ENCODE results near the gene FARSB.

The FARSB gene

DNA sequence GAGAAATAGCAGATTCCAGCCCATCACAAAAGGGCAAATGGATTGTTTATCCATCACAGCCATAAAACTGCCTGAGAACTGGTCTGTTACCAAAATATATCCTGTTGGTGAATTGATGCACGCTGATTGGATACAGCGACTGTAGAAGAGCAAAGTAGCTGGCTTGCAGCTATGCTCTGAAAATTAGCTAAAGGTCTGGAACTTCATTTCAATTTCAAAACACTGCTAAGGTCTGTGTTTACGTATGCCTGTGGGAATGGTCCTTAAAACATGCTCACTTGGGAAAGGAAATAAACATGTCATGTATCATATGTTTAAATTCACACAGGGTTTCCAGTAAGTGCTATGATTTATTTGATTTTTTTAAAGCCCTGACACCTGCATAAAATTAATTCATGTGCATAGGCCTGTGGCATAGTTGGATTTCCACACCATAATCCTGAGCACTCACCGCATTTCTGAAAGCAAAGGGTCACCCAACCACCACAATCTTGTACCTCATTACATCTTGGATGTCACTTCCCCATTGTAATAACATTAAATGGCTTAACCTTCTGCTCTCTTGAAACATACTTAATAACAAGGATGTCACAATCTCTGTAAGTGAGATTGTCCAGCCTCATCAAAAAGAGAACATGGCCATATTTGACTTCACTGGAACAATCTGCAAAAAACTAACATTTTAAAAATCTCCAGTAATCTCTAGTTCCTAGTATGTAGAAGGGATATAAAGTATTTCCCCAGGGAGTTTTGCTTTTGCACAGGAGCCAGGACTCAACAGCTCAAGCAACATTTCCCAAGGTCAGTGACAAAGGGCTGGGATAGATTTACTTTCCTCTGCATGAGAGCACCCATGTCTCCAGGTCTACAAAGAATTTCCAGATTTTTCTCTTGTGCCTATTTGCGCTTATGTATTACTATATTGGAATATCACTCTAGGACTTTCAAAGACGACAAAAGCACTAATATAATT, 109.8 kb downstream of the FARSB start:
- DNase-seq, result no peak

DNA sequence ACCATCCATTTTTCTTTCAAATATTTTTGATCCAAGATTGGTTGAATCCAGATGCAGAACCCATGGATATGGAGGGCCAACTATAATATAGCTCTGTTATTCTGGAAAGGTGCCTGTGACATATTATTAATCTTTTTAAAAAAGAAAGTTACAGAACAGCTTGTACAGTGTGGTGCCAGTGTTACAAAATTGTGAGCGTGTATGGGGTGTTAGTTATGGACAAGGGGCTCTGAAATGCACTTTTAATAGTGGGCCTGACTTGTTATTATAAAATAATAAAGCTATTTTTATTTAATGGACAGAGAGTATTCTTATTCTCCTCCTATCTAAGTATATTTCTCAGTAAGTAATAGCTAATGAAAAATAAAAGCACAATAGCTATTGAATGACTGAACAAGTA, 111.2 kb downstream of the FARSB start:
- DNase-seq, result no peak

GRCh38 chr2:222538535-222538934, 117.4 kb downstream of the FARSB start:
- DNase-seq, result no peak

DNA sequence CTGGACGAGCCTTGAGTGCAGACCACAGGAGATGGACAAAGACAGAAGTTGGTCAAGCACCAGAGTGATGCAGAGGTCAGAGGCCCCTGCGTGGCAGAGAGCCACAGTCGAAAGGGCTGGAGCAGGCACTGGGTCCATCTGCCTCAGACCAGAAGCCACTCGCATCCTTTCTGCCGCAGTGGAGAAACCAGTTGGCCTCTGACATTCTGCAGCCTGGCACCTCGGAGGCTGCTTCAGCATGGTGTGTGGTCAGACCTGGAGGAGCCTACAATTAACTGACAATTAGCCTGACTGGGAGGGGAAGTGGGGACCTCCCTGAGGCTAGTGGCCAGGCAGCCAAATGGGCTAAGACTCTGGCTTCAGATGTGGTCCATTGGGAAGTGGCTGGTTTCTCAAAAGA, 120.4 kb downstream of the FARSB start:
- no peak for DNase-seq

- no peak for DNase-seq
Measured at GRCh38 chr2:222532315-222532714, 123.6 kb downstream of the FARSB start.

GRCh38 chr2:222526480-222527277, 129.2 kb downstream of the FARSB start:
- no peak for DNase-seq

GRCh38 chr2:222525811-222526210, 130.1 kb downstream of the FARSB start:
- no peak for DNase-seq

- DNase-seq, result no peak
Measured at GRCh38 chr2:222523783-222524544, 131.9 kb downstream of the FARSB start.

GRCh38 chr2:222522082-222522481, 133.8 kb downstream of the FARSB start:
- no peak for DNase-seq

DNA sequence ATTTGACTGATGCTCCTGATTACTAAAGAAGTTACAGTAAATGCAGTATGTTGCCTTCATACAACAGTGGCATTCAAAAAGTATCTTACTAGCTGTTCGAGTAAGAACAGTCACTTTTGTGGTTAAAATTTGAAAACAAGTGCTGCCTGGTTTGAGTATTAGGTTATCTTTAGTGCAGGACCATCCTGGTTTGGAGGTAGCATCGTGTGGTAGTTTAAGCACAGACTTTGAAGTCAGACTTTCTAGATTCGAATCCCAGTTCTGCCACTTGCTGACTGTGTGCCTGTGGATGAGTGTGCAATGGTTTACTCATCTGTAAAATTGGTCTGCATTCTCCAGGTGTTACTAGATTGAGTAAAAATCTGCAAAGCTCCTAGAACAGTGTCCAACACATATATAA, 134.8 kb downstream of the FARSB start:
- no peak for DNase-seq
